ENCODE data around the gene TMEM86A. TPM values are rescaled to one million over a fixed set of nuclear protein-coding genes. Genes with fewer than 3 reads are reported as not detected.

TMEM86A gene
- total and polyA plus RNA-seq, 2 of the 8 experiments (the other 6 are each of a cell fraction or from before 2014, with no cell fraction given): 1.5 to 1.7 TPM

DNA sequence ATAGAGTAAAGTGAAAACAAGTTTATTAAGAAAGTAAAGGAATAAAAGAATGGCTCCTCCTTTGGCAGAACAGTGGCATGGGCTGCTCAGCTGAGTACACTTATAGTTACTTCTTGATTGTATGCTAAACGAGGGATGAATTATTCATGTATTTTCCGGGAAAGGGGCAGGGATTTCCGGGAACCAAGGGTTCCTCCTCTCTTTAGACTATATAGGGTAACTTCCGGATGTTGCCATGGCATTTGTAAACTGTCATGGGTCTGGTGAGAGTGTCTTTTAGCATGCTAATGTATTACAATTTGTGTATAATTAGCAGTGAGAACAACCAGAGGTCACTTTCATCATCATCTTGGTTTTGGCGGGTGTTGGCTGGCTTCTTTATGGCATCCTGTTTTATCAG, 40.9 kb upstream of the TMEM86A start:
- H3K27me3 ChIP-seq (replicated peaks in 1 of 4; ENCODE audit: control insufficient read depth in 3 of 4, extremely low read depth in 1 of 4, insufficient read depth in 3 of 4, low read length in 3 of 4): no peaks in the 10 kb centered on the region
- H3K18ac ChIP-seq (ENCODE audit: extremely low read depth, low read length): no peak overlapping the region
- H3K14ac ChIP-seq (ENCODE audit: insufficient read length): no peak overlapping the region
- ChIA-PET POLR2A (ENCODE audit: partially characterized antibody) (no interaction called here), CTCF (ENCODE audit: partially characterized antibody) (no interaction called here)
- H3K79me2 ChIP-seq (ENCODE audit: control insufficient read depth in 1 of 2, insufficient read depth in 2 of 2, low read length in 2 of 2): no peaks in the 10 kb centered on the region
- no peak overlapping the region for H4K8ac ChIP-seq (ENCODE audit: extremely low read depth, insufficient read depth, low read length)
- H2BK15ac ChIP-seq (ENCODE audit: low read length): no peak overlapping the region
- no peak overlapping the region for H3K4ac ChIP-seq (replicated peaks; ENCODE audit: insufficient read length, low read depth, low read length)
- H3K23me2 ChIP-seq (ENCODE audit: low read depth, low read length): no peaks in the 10 kb centered on the region
- 90% methylated on average over 5 of the region's 5 CpGs; no CpG with 5 or more reads in 1 of the 2 experiments for WGBS, 2 experiments (ENCODE audit: extremely low coverage in 1 of 2, insufficient coverage in 1 of 2, insufficient read length in 1 of 2, insufficient replicate concordance in 2 of 2, low coverage in 1 of 2, low lambda C conversion rate in 2 of 2, missing lambda C conversion rate in 1 of 2)
- no peak overlapping the region for H2AK5ac ChIP-seq (ENCODE audit: low read depth, low read length)
- no peak overlapping the region for H2BK120ac ChIP-seq (replicated peaks; ENCODE audit: low read depth, low read length)
- no peak overlapping the region for H2AFZ ChIP-seq (ENCODE audit: low read length)
- no peak for FAIRE-seq
- no peak overlapping the region for H3K56ac ChIP-seq (replicated peaks; ENCODE audit: insufficient read length, low read depth, low read length)
- TF ChIP-seq CBX8 (IDR thresholded peaks at IDR 0.05; ENCODE audit: borderline replicate concordance, low read depth, low read length) (no peak), SP2 (IDR thresholded peaks at IDR 0.05; ENCODE audit: low read length) (no peak), NANOG (IDR thresholded peaks at IDR 0.05; ENCODE audit: insufficient read depth, low read depth, low read length, poor library complexity, severe bottlenecking) (no peak), POLR2A (IDR thresholded peaks at IDR 0.05; ENCODE audit: control extremely low read depth in 1 of 2, low read depth in 2 of 2, low read length in 2 of 2) (no peak), HDAC2 (IDR thresholded peaks at IDR 0.05; ENCODE audit: borderline replicate concordance in 1 of 2, low read depth in 2 of 2, low read length in 2 of 2) (no peak)
- TF ChIP-seq, protein P1, sequence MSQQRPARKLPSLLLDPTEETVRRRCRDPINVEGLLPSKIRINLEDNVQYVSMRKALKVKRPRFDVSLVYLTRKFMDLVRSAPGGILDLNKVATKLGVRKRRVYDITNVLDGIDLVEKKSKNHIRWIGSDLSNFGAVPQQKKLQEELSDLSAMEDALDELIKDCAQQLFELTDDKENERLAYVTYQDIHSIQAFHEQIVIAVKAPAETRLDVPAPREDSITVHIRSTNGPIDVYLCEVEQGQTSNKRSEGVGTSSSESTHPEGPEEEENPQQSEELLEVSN (IDR thresholded peaks at IDR 0.05): no peak
- H3K79me1 ChIP-seq (ENCODE audit: low read depth, low read length): no peaks in the 10 kb centered on the region
- no peaks in the 10 kb centered on the region for H3K36me3 ChIP-seq (ENCODE audit: control insufficient read depth in 2 of 4, insufficient read depth in 4 of 4, low read length in 3 of 4)
- H3K9me3 ChIP-seq (ENCODE audit: insufficient read depth in 2 of 2, low read depth in 1 of 2, low read length in 1 of 2): peaks cover 15% of the 10 kb centered on the region in 2 experiments; a peak in 3 of 4 replicates
- no peak overlapping the region for H3K4me3 ChIP-seq (ENCODE audit: extremely low read depth in 1 of 4, insufficient read depth in 2 of 4, low read depth in 3 of 4, low read length in 4 of 4)
- H3K23ac ChIP-seq (ENCODE audit: insufficient read length): no peak overlapping the region
- no peak overlapping the region for H2BK12ac ChIP-seq (ENCODE audit: low read depth, low read length)
- H4K91ac ChIP-seq (replicated peaks; ENCODE audit: insufficient read length, low read length): no peak overlapping the region
- H3K27ac ChIP-seq (ENCODE audit: low read depth, low read length): no peak overlapping the region
- DNase-seq (ENCODE audit: low read depth in 1 of 2, low spot score in 2 of 2): no peak
- H2BK20ac ChIP-seq (ENCODE audit: low read length): no peak overlapping the region
- no peak overlapping the region for H3K4me2 ChIP-seq (ENCODE audit: insufficient read depth in 1 of 2, low read depth in 2 of 2, low read length in 2 of 2)
- no peaks in the 10 kb centered on the region for H3K4me1 ChIP-seq (replicated peaks in 1 of 4; ENCODE audit: control insufficient read depth in 3 of 4, insufficient read depth in 4 of 4, low read length in 3 of 4)
- H3K9ac ChIP-seq (replicated peaks in 1 of 4; ENCODE audit: extremely low read depth in 1 of 4, low read depth in 3 of 4, low read length in 3 of 4): no peak overlapping the region
- no peak overlapping the region for H4K5ac ChIP-seq (ENCODE audit: insufficient read length, low read depth, low read length)
- no peak overlapping the region for H2BK5ac ChIP-seq (ENCODE audit: low read depth, low read length)
- H4K20me1 ChIP-seq (replicated peaks in 1 of 2; ENCODE audit: control insufficient read depth in 1 of 2, insufficient read depth in 2 of 2, low read length in 2 of 2): no peaks in the 10 kb centered on the region
